ENCODE data around the gene CHRM5. TPM values are rescaled to one million over a fixed set of nuclear protein-coding genes. Genes with fewer than 3 reads are reported as not detected.
"Not testable (repeated sequence)": the region's sequence is repeated elsewhere in the genome, so short reads cannot be mapped to it uniquely, and the experiment has no call there.

CHRM5 gene
- total RNA-seq, 1 donor = not detected

DNA sequence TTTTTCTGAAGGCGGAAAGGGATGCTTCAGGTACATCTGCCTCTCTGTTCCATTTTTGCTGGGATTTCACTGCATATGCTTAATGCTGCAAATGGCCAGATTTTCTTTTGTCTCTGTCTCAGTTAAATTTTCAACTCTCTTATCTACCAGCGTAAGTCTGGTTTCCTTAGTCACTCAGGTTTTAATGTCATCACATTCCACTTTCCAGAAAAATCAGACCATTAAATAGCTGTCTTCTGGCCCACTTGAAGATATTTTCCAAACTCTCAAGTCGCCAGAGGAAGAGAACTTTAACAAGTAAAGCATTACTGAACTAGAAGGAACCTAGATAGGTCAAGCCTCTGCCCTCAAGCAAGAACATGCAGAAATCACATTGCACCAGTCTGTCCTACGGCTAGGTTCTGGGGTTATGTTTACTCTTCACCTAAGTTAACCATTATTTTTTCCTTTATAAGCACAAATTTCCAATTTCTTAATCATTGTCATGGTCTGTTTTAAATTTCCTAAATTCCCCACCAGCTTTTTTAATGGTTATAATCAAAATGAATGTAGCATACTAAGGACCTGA, 44.2 kb downstream of the CHRM5 start:
- H3K9me3 ChIP-seq (ENCODE audit: low read depth, low read length) = no peaks in the 10 kb centered on the region
- no peak overlapping the region for H3K4me3 ChIP-seq (ENCODE audit: low read length)
- H3K27me3 ChIP-seq (ENCODE audit: insufficient read depth, low read length) = no peaks in the 10 kb centered on the region
- H3K4me1 ChIP-seq (ENCODE audit: insufficient read depth, low read length) = no peaks in the 10 kb centered on the region

DNA sequence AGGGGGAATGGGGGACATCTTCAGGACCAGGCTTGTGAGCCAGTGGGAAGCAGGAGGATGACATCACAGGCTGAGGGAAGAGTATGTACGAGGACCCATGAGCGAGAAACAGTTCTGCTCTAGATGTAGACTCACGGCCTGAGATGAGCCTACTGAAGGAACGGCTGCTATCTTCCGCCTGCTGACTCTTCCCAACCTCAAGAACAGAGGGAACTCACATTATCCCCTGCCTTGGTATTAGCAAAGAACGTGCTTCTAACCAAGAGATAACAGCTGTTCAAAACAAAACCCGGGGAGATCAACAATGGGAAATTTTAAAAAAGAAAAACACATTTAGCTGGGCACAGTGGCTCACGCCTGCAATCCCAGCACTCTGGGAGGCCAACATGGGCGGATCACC, 45.4 kb downstream of the CHRM5 start:
- Histone ChIP-seq H3K4me3 (ENCODE audit: low read length) (no peak overlapping the region), H3K27me3 (ENCODE audit: insufficient read depth, low read length) (no peaks in the 10 kb centered on the region), H3K9me3 (ENCODE audit: low read depth, low read length) (no peaks in the 10 kb centered on the region), H3K4me1 (ENCODE audit: insufficient read depth, low read length) (no peaks in the 10 kb centered on the region)

DNA sequence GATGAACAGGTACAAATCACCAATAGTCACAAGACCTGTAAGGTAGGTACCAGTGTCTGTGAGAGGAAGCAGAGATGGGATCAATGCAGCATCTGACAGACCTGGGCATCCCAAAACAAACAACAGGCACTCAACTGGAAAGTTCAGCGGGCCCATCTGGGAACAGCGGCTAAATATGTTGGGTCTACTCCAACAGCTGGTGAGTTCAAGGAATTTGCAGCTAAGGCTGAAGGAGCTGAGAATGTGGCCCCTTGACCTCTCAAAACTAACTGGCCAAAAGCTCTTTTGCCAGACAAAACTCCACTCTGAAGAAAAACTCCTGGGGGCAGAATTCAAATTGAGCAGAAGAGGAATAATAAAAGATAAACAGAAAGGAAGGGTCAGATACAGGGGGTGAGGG, 46.3 kb downstream of the CHRM5 start:
- H3K27me3 ChIP-seq (ENCODE audit: insufficient read depth, low read length) = no peaks in the 10 kb centered on the region
- H3K4me1 ChIP-seq (ENCODE audit: insufficient read depth, low read length) = no peaks in the 10 kb centered on the region

DNA sequence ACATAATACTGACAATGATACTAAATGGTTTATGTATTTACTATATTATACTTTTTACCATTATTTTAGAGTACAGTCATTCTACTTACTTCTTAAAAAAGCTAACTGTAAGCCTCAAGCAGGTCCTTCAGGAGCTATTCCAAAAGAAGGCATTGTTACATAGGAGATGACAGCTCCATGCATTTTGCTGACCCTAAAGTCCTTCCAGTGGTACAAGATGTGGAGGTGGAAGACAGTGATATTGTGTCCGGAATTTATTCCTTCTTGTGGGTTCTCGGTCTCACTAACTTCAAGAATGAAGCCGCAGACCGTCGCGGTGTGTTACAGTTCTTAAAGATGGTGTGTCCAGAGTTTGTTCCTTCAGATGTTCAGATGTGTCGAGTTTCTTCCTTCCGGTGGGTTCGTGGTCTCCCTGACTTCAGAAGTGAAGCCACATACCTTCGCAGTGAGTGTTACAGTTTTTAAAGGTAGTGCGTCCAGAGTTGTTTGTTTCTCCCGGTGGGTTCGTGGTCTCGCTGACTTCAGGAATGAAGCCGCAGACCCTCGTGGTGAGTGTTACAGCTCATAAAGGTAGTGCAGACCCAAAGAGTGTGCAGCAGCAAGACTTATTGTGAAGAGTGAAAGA, 49.8 kb downstream of the CHRM5 start:
- Histone ChIP-seq H3K4me1 (ENCODE audit: insufficient read depth, low read length) (no peaks in the 10 kb centered on the region), H3K4me3 (ENCODE audit: low read length) (no peak overlapping the region), H3K9me3 (ENCODE audit: low read depth, low read length) (no peaks in the 10 kb centered on the region), H3K27me3 (ENCODE audit: insufficient read depth, low read length) (no peaks in the 10 kb centered on the region)

More for the DNA sequence above, 46.3 kb downstream of the CHRM5 start:
- no peak overlapping the region for H3K4me3 ChIP-seq (ENCODE audit: low read length)
- no peaks in the 10 kb centered on the region for H3K9me3 ChIP-seq (ENCODE audit: low read depth, low read length)

DNA sequence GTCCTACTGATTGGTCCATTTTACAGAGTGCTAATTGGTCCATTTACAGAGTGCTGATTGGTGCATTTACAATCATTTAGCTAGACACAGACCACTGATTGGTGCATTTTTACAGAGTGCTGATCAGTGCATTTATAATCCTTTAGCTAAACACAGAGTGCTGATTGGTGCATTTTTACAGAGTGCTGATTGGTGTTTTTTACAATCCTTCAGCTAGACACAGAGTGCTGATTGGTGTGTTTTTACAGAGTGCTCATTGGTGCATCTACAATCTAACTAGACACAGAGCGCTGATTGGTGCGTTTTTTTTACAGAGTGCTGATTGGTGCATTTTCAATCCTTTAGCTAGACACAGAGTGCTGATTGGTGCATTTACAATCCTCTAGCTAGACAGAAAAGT, 50.4 kb downstream of the CHRM5 start:
- not testable (repeated sequence) for H3K9me3 ChIP-seq (ENCODE audit: low read depth, low read length); H3K4me1 ChIP-seq (ENCODE audit: insufficient read depth, low read length); H3K4me3 ChIP-seq (ENCODE audit: low read length); H3K27me3 ChIP-seq (ENCODE audit: insufficient read depth, low read length)

DNA sequence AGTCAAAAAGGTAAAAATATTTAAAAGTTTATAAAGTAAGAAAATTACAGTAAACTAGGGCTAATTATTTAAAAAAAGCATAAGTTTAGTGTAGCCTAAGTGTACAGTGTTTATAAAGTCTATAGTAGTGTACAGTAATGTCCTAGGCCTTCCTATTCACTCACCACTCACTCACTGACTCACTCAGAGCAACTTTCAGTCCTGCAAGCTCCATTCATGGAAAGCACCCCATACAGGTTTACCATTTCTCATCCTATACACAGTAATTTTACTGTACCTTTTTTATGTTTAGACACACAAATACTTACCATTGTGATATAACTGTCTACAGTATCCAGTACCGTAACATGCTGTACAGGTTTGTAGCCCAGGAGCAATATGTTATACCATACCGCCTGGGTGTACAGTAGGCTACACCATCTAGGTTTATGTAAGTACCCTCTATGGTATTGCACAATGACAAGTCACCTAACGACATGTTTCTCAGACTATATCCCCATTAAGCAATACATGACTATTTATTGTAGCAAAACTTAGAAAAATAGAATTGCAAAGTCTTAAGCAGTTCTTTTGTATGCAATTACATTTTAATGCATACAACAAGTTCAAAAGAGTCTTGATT, 51.2 kb downstream of the CHRM5 start:
- no peaks in the 10 kb centered on the region for H3K4me1 ChIP-seq (ENCODE audit: insufficient read depth, low read length)
- H3K9me3 ChIP-seq (ENCODE audit: low read depth, low read length) = no peaks in the 10 kb centered on the region
- H3K4me3 ChIP-seq (ENCODE audit: low read length) = no peak overlapping the region
- H3K27me3 ChIP-seq (ENCODE audit: insufficient read depth, low read length) = no peaks in the 10 kb centered on the region

DNA sequence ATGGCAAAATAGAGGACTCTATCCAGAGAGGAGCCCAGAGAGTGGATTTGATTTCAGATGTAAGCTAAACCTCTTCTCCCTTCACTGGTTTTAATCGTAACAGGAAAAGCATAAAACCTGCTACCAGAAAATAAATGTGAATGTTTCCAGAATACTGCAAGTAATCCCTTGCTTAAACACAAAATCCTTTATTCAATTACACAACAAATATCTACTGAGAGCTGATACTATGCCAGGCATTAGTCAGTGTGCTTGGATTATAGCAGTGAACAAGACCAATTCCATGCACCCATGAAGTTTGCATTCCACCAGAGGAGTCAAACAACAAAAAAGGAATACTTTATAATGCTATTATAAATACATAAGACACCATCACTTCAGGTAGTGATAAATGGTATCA, 55.6 kb downstream of the CHRM5 start:
- no peaks in the 10 kb centered on the region for H3K9me3 ChIP-seq (ENCODE audit: low read depth, low read length)
- no peaks in the 10 kb centered on the region for H3K27me3 ChIP-seq (ENCODE audit: insufficient read depth, low read length)
- H3K4me3 ChIP-seq (ENCODE audit: low read length) = no peak overlapping the region
- no peaks in the 10 kb centered on the region for H3K4me1 ChIP-seq (ENCODE audit: insufficient read depth, low read length)

DNA sequence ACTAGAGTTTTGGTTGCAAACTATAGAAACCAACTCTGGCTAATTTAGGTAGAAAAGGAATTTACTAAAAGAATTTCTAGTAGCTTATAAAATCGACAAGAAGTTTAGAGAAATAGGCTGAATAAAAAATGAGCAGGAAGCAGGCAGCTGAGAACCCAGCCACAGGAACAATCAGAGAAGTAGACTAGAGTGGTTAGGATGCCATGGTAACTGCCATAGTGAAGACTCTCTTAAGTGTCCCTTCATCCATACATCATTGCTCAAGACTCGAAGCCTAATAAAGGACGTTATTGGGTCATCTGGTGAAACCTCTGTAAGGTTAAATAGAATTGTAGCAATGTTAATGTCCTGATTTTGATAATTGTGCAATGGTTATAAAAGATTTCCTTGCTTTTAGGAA, 57.0 kb downstream of the CHRM5 start:
- H3K4me1 ChIP-seq (ENCODE audit: insufficient read depth, low read length) = no peaks in the 10 kb centered on the region
- no peaks in the 10 kb centered on the region for H3K9me3 ChIP-seq (ENCODE audit: low read depth, low read length)
- no peaks in the 10 kb centered on the region for H3K27me3 ChIP-seq (ENCODE audit: insufficient read depth, low read length)
- H3K4me3 ChIP-seq (ENCODE audit: low read length) = no peak overlapping the region

DNA sequence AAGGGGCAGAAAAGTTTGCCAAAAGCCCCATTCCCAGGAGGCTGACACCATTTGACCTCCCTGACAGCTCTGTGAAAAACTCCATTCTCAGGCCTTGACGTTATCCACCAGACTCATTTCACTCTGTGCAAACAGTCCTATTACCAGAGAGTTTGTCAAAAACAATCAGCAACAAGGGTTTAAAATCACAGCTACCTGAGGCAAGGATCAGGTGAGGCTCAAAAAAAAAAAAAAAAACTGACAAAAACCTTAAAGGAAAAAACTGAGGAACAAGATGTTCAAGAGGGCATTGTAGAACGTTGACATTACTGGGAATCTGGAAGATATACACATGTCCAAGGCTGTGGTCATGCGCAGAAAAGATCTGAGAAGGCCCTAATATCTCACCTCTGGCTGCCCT, 59.3 kb downstream of the CHRM5 start:
- no peak overlapping the region for H3K4me3 ChIP-seq (ENCODE audit: low read length)
- H3K27me3 ChIP-seq (ENCODE audit: insufficient read depth, low read length) = no peaks in the 10 kb centered on the region
- H3K9me3 ChIP-seq (ENCODE audit: low read depth, low read length) = no peaks in the 10 kb centered on the region
- no peaks in the 10 kb centered on the region for H3K4me1 ChIP-seq (ENCODE audit: insufficient read depth, low read length)

DNA sequence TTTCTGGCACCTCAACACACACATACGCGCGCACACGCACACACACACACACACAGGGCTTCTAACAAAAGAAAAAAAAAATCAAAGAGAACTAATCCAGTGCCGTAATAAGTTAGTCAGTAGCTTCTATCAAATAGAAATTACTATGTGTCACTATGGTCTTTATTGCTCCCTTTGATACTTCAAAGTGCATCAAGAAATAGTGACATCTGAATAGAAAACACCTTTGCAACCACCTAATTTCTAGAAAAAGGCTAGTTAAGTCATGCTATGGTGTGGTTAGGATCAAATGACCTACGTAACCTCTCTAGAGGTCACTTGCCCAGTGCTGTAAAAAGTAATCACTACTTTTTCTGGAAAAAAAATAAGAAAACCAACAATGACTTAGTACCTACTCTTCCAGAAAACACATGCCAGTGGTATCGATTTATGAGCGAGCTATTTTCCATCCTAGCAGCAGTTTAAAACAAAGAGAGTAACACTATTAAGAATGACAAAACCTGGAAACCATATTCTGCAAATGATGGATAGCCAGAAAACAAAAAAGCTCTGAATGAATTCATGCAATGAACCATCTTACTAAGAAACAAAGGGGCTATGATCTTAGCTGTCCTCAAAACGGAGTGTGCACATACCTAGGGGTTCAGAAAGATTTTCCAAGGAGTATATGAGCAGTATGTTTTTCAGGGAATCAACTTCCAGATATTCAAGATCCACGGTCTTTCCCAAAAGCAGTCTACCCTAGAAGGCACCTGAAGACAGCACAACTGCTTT, 63.9 kb downstream of the CHRM5 start:
- no peaks in the 10 kb centered on the region for H3K4me1 ChIP-seq (ENCODE audit: insufficient read depth, low read length)
- H3K9me3 ChIP-seq (ENCODE audit: low read depth, low read length) = no peaks in the 10 kb centered on the region
- H3K4me3 ChIP-seq (ENCODE audit: low read length) = no peak overlapping the region
- H3K27me3 ChIP-seq (ENCODE audit: insufficient read depth, low read length) = no peaks in the 10 kb centered on the region

DNA sequence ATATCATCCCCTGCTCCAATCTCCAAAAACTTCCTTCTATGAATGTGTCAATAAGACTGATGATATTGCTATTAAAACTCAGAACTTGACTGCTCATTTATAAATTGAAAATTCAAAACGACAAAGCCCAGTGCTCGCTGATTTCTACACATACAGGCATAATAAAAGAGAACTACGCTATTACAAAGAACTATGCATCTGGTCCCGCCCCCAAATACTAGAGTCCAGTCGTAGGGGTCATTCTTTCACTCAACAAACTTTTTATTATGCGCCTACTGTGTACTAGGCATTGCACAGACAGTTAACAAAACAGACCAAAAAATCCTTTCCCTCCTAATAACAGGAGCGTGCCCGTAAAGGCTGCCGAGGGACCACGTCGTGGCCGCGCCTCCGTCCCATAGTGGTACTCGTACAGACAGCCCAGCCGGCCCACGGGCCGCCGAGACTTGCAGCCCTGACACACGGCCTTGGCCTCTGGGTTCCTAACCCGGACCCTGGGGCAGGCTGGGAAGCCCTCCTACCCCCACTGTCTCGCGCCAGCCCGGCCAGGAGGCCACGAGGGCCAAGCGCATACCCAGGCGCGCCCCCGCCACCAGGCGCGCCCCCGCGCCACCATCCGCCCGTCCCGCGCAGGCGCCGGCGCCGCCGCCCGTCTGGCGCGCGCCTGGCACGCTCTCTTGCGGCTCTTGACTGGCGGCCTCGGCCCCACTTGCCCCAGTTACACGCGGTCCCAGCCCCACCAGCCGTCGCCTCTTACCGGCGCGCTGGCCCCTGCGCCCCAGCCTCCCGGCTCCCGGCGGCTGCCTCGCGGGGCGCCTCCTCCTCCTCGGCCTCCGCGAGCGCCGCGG, 70.0 kb downstream of the CHRM5 start:
- H3K4me3 ChIP-seq (ENCODE audit: low read length) = peak overlapping the region; percentile 87
- H3K9me3 ChIP-seq (ENCODE audit: low read depth, low read length) = no peaks in the 10 kb centered on the region
- peaks cover 14% of the 10 kb centered on the region for H3K4me1 ChIP-seq (ENCODE audit: insufficient read depth, low read length)
- no peaks in the 10 kb centered on the region for H3K27me3 ChIP-seq (ENCODE audit: insufficient read depth, low read length)

DNA sequence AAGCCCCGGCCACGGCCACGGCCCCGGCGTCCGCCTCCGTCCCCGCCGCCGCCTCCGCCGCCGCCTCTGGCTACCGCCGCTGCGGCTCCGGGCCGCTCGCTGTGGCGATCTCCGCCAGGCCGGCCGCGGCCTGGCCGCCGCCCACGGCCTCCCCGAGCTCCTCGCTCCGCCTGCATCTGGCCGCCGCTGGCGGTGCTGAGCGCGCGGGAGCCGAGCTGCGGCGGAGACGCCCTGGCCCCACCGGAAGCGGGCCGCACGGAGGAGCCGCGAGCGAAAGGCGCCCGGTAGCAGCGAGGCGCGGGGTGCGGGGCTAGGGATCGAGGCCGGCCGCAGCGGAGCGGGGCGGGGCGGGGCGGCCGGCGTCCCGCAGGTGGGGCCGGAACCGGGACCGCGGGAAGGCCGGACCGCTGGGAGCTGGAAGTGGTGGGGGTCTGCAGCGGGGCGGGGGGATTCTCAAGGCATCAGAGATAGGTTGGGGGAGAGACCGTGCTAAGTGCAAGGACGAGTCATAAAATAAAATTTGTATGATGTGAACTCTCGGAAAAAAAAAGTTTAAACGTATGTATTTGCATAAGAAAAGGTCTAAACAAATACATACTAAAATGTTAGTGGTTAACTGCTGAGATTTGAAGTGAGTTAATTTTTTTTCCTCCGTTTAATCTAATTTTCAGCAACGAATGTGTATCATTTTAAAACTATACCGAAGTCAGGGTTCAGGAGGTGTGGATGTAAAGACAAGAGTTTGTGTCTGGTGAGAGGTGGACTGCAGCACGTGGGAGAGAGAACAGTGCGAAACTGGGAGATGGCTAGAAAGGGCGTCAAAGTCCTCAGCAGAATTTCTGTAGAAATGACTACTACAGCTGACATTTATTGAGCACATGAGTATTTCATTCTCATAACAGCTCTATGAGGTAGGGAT, 70.8 kb downstream of the CHRM5 start, which contains the start of gene AVEN:
AVEN (minus strand) TSS at position 334 of the 919 bp plus-strand sequence; CDS start at position 176, 158 bp downstream.
- peaks cover 14% of the 10 kb centered on the region for H3K4me1 ChIP-seq (ENCODE audit: insufficient read depth, low read length)
- H3K9me3 ChIP-seq (ENCODE audit: low read depth, low read length) = no peaks in the 10 kb centered on the region
- no peaks in the 10 kb centered on the region for H3K27me3 ChIP-seq (ENCODE audit: insufficient read depth, low read length)
- H3K4me3 ChIP-seq (ENCODE audit: low read length) = peak within 1 kb of the TSS; percentile 87

DNA sequence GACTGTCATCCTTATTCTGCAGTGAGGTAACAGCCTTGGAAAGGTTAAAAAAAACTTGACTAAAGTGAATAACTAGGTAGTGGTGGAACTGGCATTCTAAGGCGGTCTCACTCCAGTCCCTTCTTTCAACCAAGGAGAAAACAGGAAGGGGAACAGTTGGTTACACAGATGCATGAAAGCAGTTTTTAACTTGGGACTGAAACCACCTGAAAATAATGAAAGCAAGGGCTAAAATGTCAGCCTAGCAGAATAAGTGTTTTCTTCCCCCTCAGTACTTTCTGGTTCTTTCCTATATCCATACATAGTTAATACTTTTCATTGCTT, 71.5 kb downstream of the CHRM5 start:
- Histone ChIP-seq H3K4me1 (ENCODE audit: insufficient read depth, low read length) (peaks cover 14% of the 10 kb centered on the region), H3K4me3 (ENCODE audit: low read length) (no peak overlapping the region), H3K9me3 (ENCODE audit: low read depth, low read length) (no peaks in the 10 kb centered on the region), H3K27me3 (ENCODE audit: insufficient read depth, low read length) (no peaks in the 10 kb centered on the region)

DNA sequence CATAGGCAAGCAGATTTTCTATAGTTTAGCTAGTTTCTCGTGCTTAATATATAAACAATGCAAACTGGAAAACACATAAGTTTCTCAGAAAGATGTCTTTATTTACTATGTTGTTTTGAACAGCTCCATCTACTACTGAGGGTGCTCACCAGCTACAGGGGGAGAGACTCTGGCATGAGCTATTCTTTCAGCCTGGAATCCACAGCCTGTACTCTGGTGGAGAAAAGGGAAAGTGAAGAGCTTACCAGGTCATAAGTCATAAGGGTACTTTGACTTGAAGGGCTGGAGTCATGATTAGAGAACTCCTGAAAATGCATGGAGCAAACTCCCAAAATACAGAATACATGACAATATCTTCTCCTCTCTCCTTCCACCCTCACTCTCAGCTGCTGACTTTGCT, 75.1 kb downstream of the CHRM5 start:
- Histone ChIP-seq H3K4me1 (ENCODE audit: insufficient read depth, low read length) (peaks cover 9% of the 10 kb centered on the region), H3K9me3 (ENCODE audit: low read depth, low read length) (no peaks in the 10 kb centered on the region), H3K27me3 (ENCODE audit: insufficient read depth, low read length) (no peaks in the 10 kb centered on the region), H3K4me3 (ENCODE audit: low read length) (no peak overlapping the region)
